Natural killer cell (primary cell): ENCODE results near the gene ATL2. TPM values are rescaled to one million over a fixed set of nuclear protein-coding genes. Genes with fewer than 3 reads are reported as not detected.

ENCODE experiments used
- ATAC-seq, 3 donors: fragments of 150-1000 bp in 2 of 3; fragments of 200-7000 bp in 1 of 3; cut with Tn5 transposase; 1 replicate in 1 of 3; 2 replicates in 2 of 3; pipeline ENCODE4 v1.10.0; 2021; ENCODE audit warnings: mild to moderate bottlenecking in 2 of 3, moderate library complexity in 2 of 3
- DNase-seq, 2 donors: peaks; one replicate each; pipeline versions ENCODE4 v3.0.0 to v3.0.0-alpha.2; 2013 to 2021; ENCODE audit warnings: mixed read lengths in 1 of 2
- H3K27ac ChIP-seq: one replicate; pipeline ENCODE4 v1.5.1; 2013; ENCODE audit warnings: mild to moderate bottlenecking, low read length
- H3K27me3 ChIP-seq: one replicate; pipeline ENCODE4 v1.6.1; 2013; ENCODE audit warnings: low read length; ENCODE audit not compliant: control insufficient read depth, insufficient read depth
- H3K36me3 ChIP-seq: one replicate; pipeline ENCODE4 v1.6.1; 2013; ENCODE audit warnings: low read length; ENCODE audit not compliant: control insufficient read depth, insufficient read depth
- H3K4me1 ChIP-seq: one replicate; pipeline ENCODE4 v1.6.1; 2013; ENCODE audit warnings: low read length; ENCODE audit not compliant: control insufficient read depth, insufficient read depth
- H3K4me3 ChIP-seq: one replicate; pipeline ENCODE4 v1.5.1; 2013; ENCODE audit warnings: low read length
- H3K9me3 ChIP-seq: one replicate; pipeline ENCODE4 v1.6.1; 2013; ENCODE audit warnings: low read length; ENCODE audit not compliant: control insufficient read depth, insufficient read depth
- H3K27ac Mint-ChIP-seq, 2 donors: one replicate each; pipeline ENCODE4 v1.8.0; 2022; ENCODE audit warnings: mild to moderate bottlenecking in 2 of 2, mixed read lengths in 2 of 2, moderate library complexity in 1 of 2
- H3K27me3 Mint-ChIP-seq, 2 donors: one replicate each; pipeline ENCODE4 v1.8.0; 2022; ENCODE audit warnings: low read depth in 2 of 2, mixed read lengths in 2 of 2
- H3K36me3 Mint-ChIP-seq: one replicate; pipeline ENCODE4 v1.8.0; 2022; ENCODE audit warnings: mixed read lengths
- H3K4me1 Mint-ChIP-seq, 2 donors: one replicate each; pipeline ENCODE4 v1.8.0; 2022; ENCODE audit warnings: mixed read lengths in 2 of 2
- H3K4me3 Mint-ChIP-seq: one replicate; pipeline ENCODE4 v1.8.0; 2022; ENCODE audit warnings: mild to moderate bottlenecking, moderate library complexity, mixed read lengths
- H3K9me3 Mint-ChIP-seq, 2 donors: one replicate each; pipeline ENCODE4 v1.8.0; 2022; ENCODE audit warnings: mixed read lengths in 2 of 2
- CTCF ChIP-seq: fragments of 200-600 bp; IDR thresholded peaks from one replicate; pipeline ENCODE4 v1.8.0; 2022; ENCODE audit warnings: antibody characterized with exemption
- WGBS: methylation state at CpG from one replicate; pipeline ENCODE4 v1.1.7; 2013; ENCODE audit warnings: missing lambda C conversion rate; ENCODE audit not compliant: insufficient coverage; 5-methylcytosine and 5-hydroxymethylcytosine counted together
- intact Hi-C: fragments of 100-400 bp; cut with micrococcal nuclease; formaldehyde crosslinking; loops from one replicate; pipeline ENCODE4 v1.14.2; 2022
- total RNA-seq, 4 donors: library from RNA; stranded (reverse); fragments of 120-200 nt in 1 of 4; gene quantifications; one replicate each; pipeline versions ENCODE4 v1.2.3 to v1.2.4, GENCODE V29; 2013 to 2022

ATL2 gene
- total RNA-seq, 3 donors from 2014 or later (not counting 1 experiment from before 2014, with no cell fraction given): 48.3 to 51.8 (median 51.5) TPM

- Histone ChIP-seq H3K4me1 (no peaks in the 10 kb centered on the region), H3K27me3 (no peaks in the 10 kb centered on the region), H3K4me3 (no peak overlapping the region), H3K9me3 (no peaks in the 10 kb centered on the region), H3K27ac (no peak overlapping the region), H3K36me3 (no peaks in the 10 kb centered on the region)
- peak; percentile 68 for TF ChIP-seq CTCF
- ATAC-seq (peak; percentile 79 to 81 (median 80)), DNase-seq (peak in 1 of 2 donors; percentile 65)
- Mint-ChIP-seq H3K4me1 (peaks cover 0 to 6% of the 10 kb centered on the region in 2 donors), H3K27me3 (no peaks in the 10 kb centered on the region), H3K27ac (no peak overlapping the region), H3K36me3 (no peaks in the 10 kb centered on the region), H3K4me3 (no peak overlapping the region), H3K9me3 (no peaks in the 10 kb centered on the region)
- WGBS: 79% methylated on average over 6 of the region's 7 CpGs
- intact Hi-C loops: loop anchor here (1.0 to 5.0 kb wide), 4 partner anchors 292 to 878 kb away; no protein-coding TSS in a partner anchor
Observed at GRCh38 chr2:38274286-38275276, 102.5 kb downstream of the ATL2 start.

GRCh38 chr2:38271697-38272096 is 105.4 kb downstream of the ATL2 start:
- DNase-seq (no peak), ATAC-seq (no peak)
- Mint-ChIP-seq H3K9me3 (no peaks in the 10 kb centered on the region), H3K36me3 (no peaks in the 10 kb centered on the region), H3K4me1 (peaks cover under 1 to 3% of the 10 kb centered on the region in 2 donors), H3K4me3 (no peak overlapping the region), H3K27ac (no peak overlapping the region), H3K27me3 (no peaks in the 10 kb centered on the region)
- Histone ChIP-seq H3K36me3 (no peaks in the 10 kb centered on the region), H3K4me1 (peaks cover 5% of the 10 kb centered on the region), H3K4me3 (no peak overlapping the region), H3K27me3 (no peaks in the 10 kb centered on the region), H3K27ac (no peak overlapping the region), H3K9me3 (peaks cover 2% of the 10 kb centered on the region)
- intact Hi-C loops: loop anchor here (5.0 kb wide), 2 partner anchors 379 to 859 kb away; no protein-coding TSS in a partner anchor
- no peak for TF ChIP-seq CTCF
- WGBS: 96% methylated on average over 3 of the region's 3 CpGs

GRCh38 chr2:38269421-38269820 is 107.7 kb downstream of the ATL2 start:
- Histone ChIP-seq H3K27ac (no peak overlapping the region), H3K36me3 (no peaks in the 10 kb centered on the region), H3K4me3 (no peak overlapping the region), H3K9me3 (peaks cover 2% of the 10 kb centered on the region), H3K27me3 (no peaks in the 10 kb centered on the region), H3K4me1 (peaks cover 7% of the 10 kb centered on the region)
- Mint-ChIP-seq H3K9me3 (peaks cover 0 to 4% of the 10 kb centered on the region in 2 donors), H3K36me3 (no peaks in the 10 kb centered on the region), H3K27me3 (no peaks in the 10 kb centered on the region), H3K4me3 (no peak overlapping the region), H3K27ac (no peak overlapping the region), H3K4me1 (peaks cover 6 to 8% of the 10 kb centered on the region in 2 donors)
- ATAC-seq (no peak), DNase-seq (no peak)
- TF ChIP-seq CTCF: no peak
- no CpG with 5 or more reads among the region's 1 CpG for WGBS
- intact Hi-C loops: no loop called here
